Colonic mucosa (tissue), 4 donors: ENCODE measurements around the gene TMEFF1. TPM values are rescaled to one million over a fixed set of nuclear protein-coding genes. Genes with fewer than 3 reads are reported as not detected.
A peak's percentile ranks its signal among the peaks of the same experiment; 100 is the strongest.

Experiments used
- DNase-seq: peaks from one replicate; pipeline ENCODE4 v3.0.0-alpha.2; 2020
- H3K27ac ChIP-seq: fragments of 200-600 bp; one replicate; pipeline ENCODE4 v1.8.0; 2021
- H3K27me3 ChIP-seq: fragments of 200-600 bp; one replicate; pipeline ENCODE4 v1.8.0; 2021
- H3K36me3 ChIP-seq: fragments of 200-600 bp; one replicate; pipeline ENCODE4 v1.8.0; 2021
- H3K4me1 ChIP-seq: fragments of 200-600 bp; one replicate; pipeline ENCODE4 v1.8.0; 2021; ENCODE audit warnings: mild to moderate bottlenecking
- H3K4me3 ChIP-seq: fragments of 200-600 bp; one replicate; pipeline ENCODE4 v1.8.0; 2021
- H3K9ac ChIP-seq, 2 donors: one replicate each; pipeline ENCODE4 v1.7.0; 2013; ENCODE audit warnings: control low read depth in 2 of 2, low read depth in 2 of 2, low read length in 2 of 2
- H3K9me3 ChIP-seq: fragments of 200-600 bp; one replicate; pipeline ENCODE4 v1.8.0; 2021
- CTCF ChIP-seq: fragments of 200-600 bp; IDR thresholded peaks from one replicate; pipeline ENCODE4 v1.8.0; 2022; ENCODE audit warnings: antibody characterized with exemption, mild to moderate bottlenecking
- intact Hi-C: fragments of 100-400 bp; cut with DNase I; formaldehyde crosslinking; loops from one replicate; pipeline ENCODE4 v1.14.1; 2022
- total RNA-seq, 2 donors: library from RNA; stranded (reverse); fragmentation: NEBNext Ultra II Directional in 1 of 2; extraction: Animal tissue kit (Norgen Biotek cat#: 25700) in 1 of 2; gene quantifications; one replicate each; pipeline ENCODE4 v1.2.1, GENCODE V29; 2021
- donor health status: healthy.
- donor health status: DM: no; HTN: no; CAD: no.
- donor health status: DM: no; HTN: no; CAD: no.

The TMEFF1 gene
- total RNA-seq, 2 donors from 2014 or later: 0.27 TPM; not detected in 1

- H3K4me3 ChIP-seq: no peak overlapping the region
- H3K9ac ChIP-seq: no peak overlapping the region
- no peaks in the 10 kb centered on the region for H3K36me3 ChIP-seq
- H3K9me3 ChIP-seq: no peaks in the 10 kb centered on the region
- no peak for DNase-seq
- TF ChIP-seq CTCF: no peak
- no peak overlapping the region for H3K27ac ChIP-seq
- H3K4me1 ChIP-seq: no peaks in the 10 kb centered on the region
- intact Hi-C loops: loop anchor here (10.0 kb wide), 1 partner anchor 1406 kb away; no protein-coding TSS in a partner anchor
- no peaks in the 10 kb centered on the region for H3K27me3 ChIP-seq
Measured at GRCh38 chr9:100590481-100590880, 117.5 kb downstream of the TMEFF1 start.

GRCh38 chr9:100591139-100591538, 118.2 kb downstream of the TMEFF1 start:
- H3K9ac ChIP-seq: no peak overlapping the region
- no peaks in the 10 kb centered on the region for H3K27me3 ChIP-seq
- H3K27ac ChIP-seq: no peak overlapping the region
- no peaks in the 10 kb centered on the region for H3K36me3 ChIP-seq
- no peak for TF ChIP-seq CTCF
- H3K4me3 ChIP-seq: no peak overlapping the region
- H3K4me1 ChIP-seq: no peaks in the 10 kb centered on the region
- intact Hi-C loops: loop anchor here (10.0 kb wide), 1 partner anchor 1406 kb away; no protein-coding TSS in a partner anchor
- H3K9me3 ChIP-seq: no peaks in the 10 kb centered on the region
- no peak for DNase-seq

- intact Hi-C loops: loop anchor here (10.0 kb wide), 1 partner anchor 1407 kb away; no protein-coding TSS in a partner anchor
- H3K9me3 ChIP-seq: no peaks in the 10 kb centered on the region
- no peaks in the 10 kb centered on the region for H3K27me3 ChIP-seq
- H3K27ac ChIP-seq: no peak overlapping the region
- no peak overlapping the region for H3K4me3 ChIP-seq
- no peak for DNase-seq
- H3K9ac ChIP-seq: no peak overlapping the region
- TF ChIP-seq CTCF: no peak
- no peaks in the 10 kb centered on the region for H3K36me3 ChIP-seq
- H3K4me1 ChIP-seq: no peaks in the 10 kb centered on the region
Measured at GRCh38 chr9:100591639-100592412, 118.9 kb downstream of the TMEFF1 start.

- peak; percentile 82 for TF ChIP-seq CTCF
- no peaks in the 10 kb centered on the region for H3K27me3 ChIP-seq
- H3K9me3 ChIP-seq: no peaks in the 10 kb centered on the region
- peak; percentile 45 for DNase-seq
- no peak overlapping the region for H3K9ac ChIP-seq
- intact Hi-C loops: loop anchor here (5.0 to 10.0 kb wide), 2 partner anchors 168 to 1411 kb away; partner anchors contain the start of gene MSANTD3
- no peaks in the 10 kb centered on the region for H3K4me1 ChIP-seq
- no peak overlapping the region for H3K27ac ChIP-seq
- H3K36me3 ChIP-seq: no peaks in the 10 kb centered on the region
- H3K4me3 ChIP-seq: no peak overlapping the region
Measured at GRCh38 chr9:100595391-100596199, 122.6 kb downstream of the TMEFF1 start.

DNA sequence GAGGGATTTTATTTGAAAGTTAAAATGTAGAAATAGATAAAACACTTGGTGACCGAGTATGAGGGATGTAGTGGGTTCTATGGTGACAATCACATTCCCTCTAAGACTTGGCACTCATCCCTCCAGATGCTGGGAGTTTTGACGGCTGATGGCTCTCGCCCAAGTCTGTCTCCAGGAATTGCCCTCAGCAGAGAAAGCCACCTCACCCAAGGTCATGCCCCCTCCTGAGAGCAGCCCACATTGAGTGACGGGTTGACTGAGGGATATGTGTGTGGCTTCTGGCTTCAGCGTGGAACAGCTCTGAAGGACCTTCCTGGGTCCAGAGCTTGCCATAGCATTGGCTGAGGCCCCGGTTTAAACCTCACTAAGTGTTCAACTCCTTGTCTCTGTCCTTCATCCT, 124.3 kb downstream of the TMEFF1 start:
- intact Hi-C loops: loop anchor here (5.0 to 10.0 kb wide), 2 partner anchors 170 to 1412 kb away; partner anchors contain the start of gene MSANTD3
- Histone ChIP-seq H3K9me3 (no peaks in the 10 kb centered on the region), H3K27ac (no peak overlapping the region), H3K4me3 (no peak overlapping the region), H3K9ac (no peak overlapping the region), H3K36me3 (no peaks in the 10 kb centered on the region), H3K4me1 (no peaks in the 10 kb centered on the region), H3K27me3 (no peaks in the 10 kb centered on the region)
- no peak for DNase-seq
- TF ChIP-seq CTCF: no peak
